Stomach smooth muscle (tissue), 2 donors: ENCODE data around the gene PADI1.

Experiments used
- H3K27ac ChIP-seq: one replicate; pipeline ENCODE4 v1.7.0; 2013; ENCODE audit warnings: mild to moderate bottlenecking, low read length, inconsistent platforms
- H3K27me3 ChIP-seq, 2 donors: one replicate each; pipeline ENCODE4 v1.7.0; 2013; ENCODE audit warnings: low read length in 2 of 2; ENCODE audit not compliant: insufficient read depth in 2 of 2, control insufficient read depth in 1 of 2
- H3K36me3 ChIP-seq, 2 donors: one replicate each; pipeline ENCODE4 v1.7.0; 2013; ENCODE audit warnings: low read length in 2 of 2; ENCODE audit not compliant: control insufficient read depth in 2 of 2, insufficient read depth in 2 of 2
- H3K4me1 ChIP-seq: one replicate; pipeline ENCODE4 v1.7.0; 2013; ENCODE audit warnings: low read length; ENCODE audit not compliant: control insufficient read depth, insufficient read depth
- H3K4me3 ChIP-seq, 2 donors: one replicate each; pipeline ENCODE4 v1.7.0; 2013; ENCODE audit warnings: low read length in 2 of 2
- H3K9ac ChIP-seq, 2 donors: one replicate each; pipeline ENCODE4 v1.7.0; 2013; ENCODE audit warnings: low read length in 2 of 2, mild to moderate bottlenecking in 1 of 2
- H3K9me3 ChIP-seq, 2 donors: one replicate each; pipeline ENCODE4 v1.7.0; 2013; ENCODE audit warnings: low read length in 2 of 2; ENCODE audit not compliant: control insufficient read depth in 2 of 2
- donor health status: healthy.
- donor health status: Pancreatic carcinoma.

Gene PADI1

DNA sequence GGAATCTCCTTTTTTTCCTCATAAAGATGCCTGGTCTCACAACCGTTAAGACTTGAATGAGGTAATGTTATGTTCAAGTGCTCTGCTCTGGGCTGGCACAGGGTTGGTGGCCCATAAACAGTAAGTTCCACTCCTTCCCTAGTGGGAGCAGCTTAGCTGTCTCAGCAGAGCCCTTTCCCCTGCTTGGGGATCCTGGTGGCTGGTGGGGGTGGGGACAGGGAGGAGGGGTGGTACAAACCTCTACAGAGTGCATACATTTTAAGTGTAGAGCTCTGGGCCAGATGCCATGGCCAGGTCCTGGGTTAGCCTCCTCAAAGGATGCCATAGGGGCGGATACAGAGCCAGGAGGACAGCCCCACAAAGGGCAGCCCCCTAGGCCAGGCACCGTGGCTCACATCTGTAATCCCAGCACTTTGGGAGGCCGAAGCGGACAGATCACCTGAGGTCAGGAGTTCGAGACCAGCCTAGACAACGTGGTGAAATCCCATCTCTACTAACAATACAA is 20.7 kb upstream of the PADI1 start:
- Histone ChIP-seq H3K9ac (no peak overlapping the region), H3K27ac (no peak overlapping the region), H3K4me3 (no peak overlapping the region), H3K36me3 (no peaks in the 10 kb centered on the region), H3K27me3 (no peaks in the 10 kb centered on the region), H3K9me3 (peaks cover 0 to 4% of the 10 kb centered on the region in 2 donors), H3K4me1 (no peaks in the 10 kb centered on the region)

DNA sequence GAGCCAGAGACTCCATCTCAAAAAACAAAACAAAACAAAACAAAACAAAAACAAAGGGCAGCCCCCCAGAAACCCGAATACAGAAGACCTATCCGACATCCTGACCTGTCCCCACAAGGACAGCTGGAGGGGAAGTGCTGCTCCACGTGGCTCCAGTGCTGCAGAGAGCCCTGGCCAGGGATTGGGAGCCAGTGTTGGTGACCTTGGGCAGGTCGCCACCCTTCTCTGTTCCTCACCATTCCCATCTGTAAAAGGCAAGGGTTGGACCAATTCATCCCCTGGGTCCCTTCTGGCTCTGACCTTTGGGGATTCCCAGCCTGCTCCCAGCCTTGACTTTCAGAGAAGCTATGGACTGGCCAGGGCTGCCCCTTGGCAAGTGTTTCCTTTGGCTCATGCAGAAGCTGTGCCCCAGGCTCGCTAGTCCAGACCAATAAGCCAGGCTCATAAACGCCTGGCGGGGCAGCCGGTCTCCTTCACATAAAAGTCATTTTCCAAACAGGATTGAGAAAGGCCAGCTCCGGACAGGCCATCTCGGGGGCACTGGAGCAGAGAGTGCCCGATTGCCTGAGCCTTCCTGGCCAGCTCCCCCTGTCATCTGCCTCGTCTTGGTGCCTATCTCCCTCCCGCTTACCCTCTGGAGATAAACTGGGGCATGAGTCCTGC is 20.0 kb upstream of the PADI1 start:
- H3K4me3 ChIP-seq = no peak overlapping the region
- H3K27me3 ChIP-seq = no peaks in the 10 kb centered on the region
- no peaks in the 10 kb centered on the region for H3K36me3 ChIP-seq
- H3K27ac ChIP-seq = no peak overlapping the region
- no peak overlapping the region for H3K9ac ChIP-seq
- H3K4me1 ChIP-seq = no peaks in the 10 kb centered on the region
- peaks cover 0 to 4% of the 10 kb centered on the region in 2 donors for H3K9me3 ChIP-seq

DNA sequence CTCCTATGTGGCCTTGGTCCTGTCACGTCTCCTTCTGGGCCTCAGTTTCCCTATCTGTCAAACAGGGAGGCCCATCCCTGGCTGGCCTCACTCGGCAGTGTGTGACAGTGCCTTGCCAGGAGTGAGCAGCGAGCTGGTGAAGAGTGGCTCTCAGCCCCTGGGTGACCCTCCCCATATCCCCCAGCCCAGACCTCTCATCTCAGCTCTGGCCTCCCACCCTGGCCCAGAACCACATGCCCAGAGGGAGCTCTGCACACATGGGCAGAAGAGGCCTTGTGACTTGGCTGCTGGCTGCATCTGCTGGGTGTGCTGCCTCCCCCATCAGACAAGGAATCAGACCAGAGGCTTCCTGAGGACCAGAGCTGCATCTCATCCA is 19.5 kb upstream of the PADI1 start:
- no peaks in the 10 kb centered on the region for H3K36me3 ChIP-seq
- no peak overlapping the region for H3K27ac ChIP-seq
- H3K4me1 ChIP-seq = no peaks in the 10 kb centered on the region
- no peak overlapping the region for H3K9ac ChIP-seq
- H3K27me3 ChIP-seq = no peaks in the 10 kb centered on the region
- peaks cover 0 to 4% of the 10 kb centered on the region in 2 donors for H3K9me3 ChIP-seq
- no peak overlapping the region for H3K4me3 ChIP-seq

DNA sequence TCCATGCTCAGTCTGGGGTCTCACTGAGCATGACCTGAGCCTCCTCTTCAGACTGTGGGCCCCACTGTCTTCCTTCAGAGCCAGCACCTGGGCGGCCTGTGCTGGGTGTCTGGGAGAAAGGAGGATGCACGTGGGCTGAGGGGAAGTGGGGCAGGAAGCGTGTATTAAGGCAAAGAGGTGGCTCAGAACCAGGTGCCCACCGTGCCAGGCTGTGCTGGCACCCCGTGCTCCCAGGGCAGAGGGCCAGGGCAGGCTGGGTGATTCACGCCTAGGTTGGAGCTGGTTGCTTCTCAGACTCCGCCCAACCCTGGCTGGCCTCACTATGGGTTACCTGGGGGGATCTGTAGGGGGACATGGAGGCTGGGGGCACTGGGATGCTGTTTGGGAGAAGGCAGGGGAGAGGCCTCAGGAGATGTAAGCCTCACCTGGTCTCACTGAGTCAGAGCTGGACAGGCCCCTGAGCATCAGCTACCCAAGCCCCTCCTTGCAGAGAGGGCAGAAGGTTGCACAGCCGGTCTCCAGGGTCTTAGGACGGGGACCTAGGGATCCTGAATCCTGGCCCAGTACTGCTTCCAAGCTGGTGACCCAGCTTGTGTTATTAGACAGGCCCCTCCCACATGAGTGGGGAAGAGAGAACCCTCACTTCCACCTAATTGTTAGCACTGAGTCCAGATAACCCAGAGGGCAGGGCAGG is 18.6 kb upstream of the PADI1 start:
- H3K36me3 ChIP-seq = no peaks in the 10 kb centered on the region
- H3K9ac ChIP-seq = no peak overlapping the region
- H3K4me1 ChIP-seq = no peaks in the 10 kb centered on the region
- H3K9me3 ChIP-seq = peaks cover 0 to 4% of the 10 kb centered on the region in 2 donors
- no peak overlapping the region for H3K27ac ChIP-seq
- no peak overlapping the region for H3K4me3 ChIP-seq
- no peaks in the 10 kb centered on the region for H3K27me3 ChIP-seq

DNA sequence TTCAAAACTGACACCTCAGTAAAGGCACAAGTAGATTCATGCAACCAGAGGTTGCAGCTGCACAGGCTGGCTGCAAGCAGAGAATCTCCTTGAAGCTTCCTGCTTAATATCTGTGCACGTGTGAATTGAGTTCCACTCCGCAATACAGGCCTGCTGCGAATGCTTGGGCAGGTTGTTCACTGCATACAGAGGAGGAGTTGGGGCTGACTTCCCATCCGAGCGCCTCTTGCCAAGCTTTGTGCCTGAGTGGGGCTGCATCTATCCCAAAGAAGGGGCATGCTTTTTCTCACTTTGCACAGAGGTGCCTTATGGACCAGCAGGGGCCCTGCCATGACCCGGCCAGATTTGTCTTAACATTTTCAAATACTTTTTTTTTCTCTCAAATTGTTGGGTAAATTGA is 17.9 kb upstream of the PADI1 start:
- no peak overlapping the region for H3K27ac ChIP-seq

DNA sequence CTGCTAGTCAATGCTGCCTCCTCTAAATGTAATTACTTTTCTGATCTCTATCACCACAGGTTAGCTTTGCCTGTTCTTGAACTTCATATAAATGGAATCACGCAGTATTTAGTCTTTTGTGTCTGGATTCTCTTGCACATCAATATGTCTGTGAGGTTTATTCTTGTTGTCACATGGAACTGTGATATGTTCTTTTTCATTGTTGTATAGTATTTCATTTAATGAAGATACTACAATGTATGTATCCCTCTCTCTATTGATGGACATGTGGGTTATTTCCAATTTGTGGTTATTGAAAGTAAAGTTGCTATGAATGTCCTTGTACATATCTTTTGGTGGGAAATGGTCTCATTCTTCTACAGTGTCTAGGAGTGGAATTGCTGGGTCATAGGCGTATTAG is 16.7 kb upstream of the PADI1 start:
- no peaks in the 10 kb centered on the region for H3K4me1 ChIP-seq
- H3K36me3 ChIP-seq = no peaks in the 10 kb centered on the region

More for the DNA sequence above, 17.9 kb upstream of the PADI1 start:
- H3K27me3 ChIP-seq = no peaks in the 10 kb centered on the region
- no peak overlapping the region for H3K4me3 ChIP-seq
- peaks cover 0 to 4% of the 10 kb centered on the region in 2 donors for H3K9me3 ChIP-seq
- no peaks in the 10 kb centered on the region for H3K4me1 ChIP-seq
- H3K9ac ChIP-seq = no peak overlapping the region
- no peaks in the 10 kb centered on the region for H3K36me3 ChIP-seq

DNA sequence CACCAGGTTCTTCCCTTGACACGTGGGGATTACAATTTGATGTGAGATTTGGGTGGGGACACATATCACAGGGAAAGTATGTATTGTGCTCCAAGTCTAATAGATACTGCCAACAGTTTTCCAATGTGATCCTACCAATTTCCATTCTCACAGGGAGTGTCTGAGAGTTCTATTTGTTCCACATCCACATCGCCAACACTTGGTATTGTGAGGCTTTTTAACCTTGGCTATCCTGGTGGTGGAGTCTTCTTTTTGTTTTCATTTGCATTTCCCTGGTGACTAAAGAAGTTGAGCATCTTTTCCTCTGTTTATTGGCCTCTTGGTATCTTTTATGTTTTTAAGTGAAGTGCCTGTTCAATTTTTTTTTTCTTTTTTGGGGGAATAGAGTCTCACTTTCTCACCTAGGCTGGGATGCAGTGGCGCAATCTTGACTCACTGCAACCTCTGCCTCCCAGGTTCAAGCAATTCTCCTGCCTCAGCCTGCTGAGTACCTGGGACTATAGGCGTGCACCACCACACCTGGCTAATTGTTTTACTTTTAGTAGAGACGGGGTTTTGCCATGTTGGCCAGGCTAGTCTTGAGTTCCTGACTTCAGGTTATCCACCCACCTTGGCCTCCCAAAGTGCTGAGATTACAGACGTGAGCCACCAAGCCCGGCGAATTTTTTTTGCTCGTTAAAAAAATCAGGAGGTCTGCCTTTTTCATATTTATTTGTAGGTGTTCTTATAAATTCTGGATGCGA is 15.9 kb upstream of the PADI1 start:
- Histone ChIP-seq H3K27ac (no peak overlapping the region), H3K27me3 (no peaks in the 10 kb centered on the region), H3K9ac (no peak overlapping the region), H3K4me3 (no peak overlapping the region), H3K4me1 (no peaks in the 10 kb centered on the region), H3K36me3 (no peaks in the 10 kb centered on the region), H3K9me3 (peaks cover 0 to 4% of the 10 kb centered on the region in 2 donors)

More for the DNA sequence above, 16.7 kb upstream of the PADI1 start:
- Histone ChIP-seq H3K27me3 (no peaks in the 10 kb centered on the region), H3K9ac (no peak overlapping the region), H3K27ac (no peak overlapping the region), H3K4me3 (no peak overlapping the region), H3K9me3 (peaks cover 0 to 4% of the 10 kb centered on the region in 2 donors)

DNA sequence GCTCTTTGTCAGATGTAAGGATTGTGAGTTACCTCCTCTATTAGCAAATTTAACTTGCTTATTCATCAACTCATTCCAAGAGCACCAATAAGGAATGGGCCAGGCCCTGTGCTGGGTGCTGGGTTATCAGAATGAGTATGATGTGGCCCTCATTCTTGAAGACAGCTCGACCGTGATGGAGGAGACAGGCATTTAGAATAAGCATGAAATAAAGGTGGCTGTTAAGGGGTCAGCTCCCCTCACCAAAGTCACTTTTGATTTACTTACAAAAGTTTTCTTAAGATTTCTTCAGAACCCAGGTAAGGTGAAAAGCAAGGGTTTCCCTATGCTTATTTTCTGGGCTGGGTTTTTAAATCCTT is 15.3 kb upstream of the PADI1 start:
- H3K27ac ChIP-seq = no peak overlapping the region
- H3K9ac ChIP-seq = no peak overlapping the region
- H3K4me3 ChIP-seq = no peak overlapping the region
- peaks cover 0 to 4% of the 10 kb centered on the region in 2 donors for H3K9me3 ChIP-seq
- H3K27me3 ChIP-seq = no peaks in the 10 kb centered on the region
- no peaks in the 10 kb centered on the region for H3K36me3 ChIP-seq
- H3K4me1 ChIP-seq = no peaks in the 10 kb centered on the region

DNA sequence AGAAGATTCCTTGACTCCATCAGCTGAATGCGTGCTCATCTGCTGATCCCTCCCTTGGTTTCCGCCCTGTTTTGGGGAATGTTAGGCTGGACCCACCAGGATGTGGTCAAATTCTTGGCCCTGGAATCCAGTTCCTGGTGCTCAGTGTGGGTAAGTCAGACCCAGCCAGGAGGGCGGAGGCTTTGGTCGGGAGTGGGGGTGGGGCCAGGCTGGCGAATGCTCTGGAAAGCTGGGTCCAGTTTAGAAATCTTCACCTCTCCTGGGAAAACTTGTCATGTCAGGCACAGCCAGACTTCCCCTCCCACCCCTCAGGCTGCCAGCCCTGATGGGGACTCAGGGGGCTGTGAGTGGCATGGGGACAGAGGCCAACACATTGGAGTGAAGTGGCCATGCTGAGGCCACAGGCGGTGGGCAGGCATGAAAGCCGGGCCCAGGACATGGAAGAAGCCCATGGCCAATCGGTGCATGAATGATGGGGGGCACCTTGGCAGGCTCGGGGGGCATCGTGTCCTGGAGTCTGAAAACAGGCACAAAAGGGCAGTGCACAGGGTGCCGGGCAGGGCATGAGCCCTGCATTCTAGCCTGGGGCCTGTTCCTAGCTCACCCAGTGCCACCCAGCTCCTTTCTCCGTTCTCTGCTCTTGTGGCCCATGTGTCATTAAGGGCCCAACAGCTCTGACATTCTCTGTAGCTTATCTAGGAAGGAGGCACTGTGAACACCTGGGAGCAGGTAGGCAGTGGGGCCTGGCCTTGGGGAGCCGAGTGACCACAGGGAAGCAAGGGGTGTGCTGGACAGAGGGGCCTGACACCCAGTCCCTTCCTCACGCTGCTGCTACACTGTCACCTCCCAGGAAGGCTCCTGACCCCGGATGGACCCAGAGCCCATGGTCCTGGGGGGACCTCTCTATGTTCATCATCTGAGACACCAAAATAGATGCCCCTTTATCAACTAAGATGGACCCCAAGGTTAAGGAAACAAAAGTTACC is 14.6 kb upstream of the PADI1 start:
- Histone ChIP-seq H3K36me3 (no peaks in the 10 kb centered on the region), H3K4me3 (no peak overlapping the region), H3K4me1 (no peaks in the 10 kb centered on the region), H3K27ac (no peak overlapping the region), H3K9ac (no peak overlapping the region), H3K9me3 (peaks cover 0 to 4% of the 10 kb centered on the region in 2 donors), H3K27me3 (peaks cover 0 to 2% of the 10 kb centered on the region in 2 donors)

DNA sequence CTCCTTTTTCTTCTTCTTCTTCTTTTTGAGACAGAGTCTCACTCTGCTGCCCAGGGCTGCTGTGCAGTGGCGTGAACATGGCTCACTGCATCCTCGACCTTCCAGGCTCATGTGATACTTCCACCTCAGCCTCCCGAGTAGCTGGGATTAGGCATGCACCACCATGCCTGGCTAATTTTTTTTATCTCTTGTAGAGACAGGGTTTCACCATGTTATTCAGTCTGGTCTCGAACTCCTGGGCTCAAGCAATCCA is 13.0 kb upstream of the PADI1 start:
- peaks cover 0 to 2% of the 10 kb centered on the region in 2 donors for H3K27me3 ChIP-seq
- H3K27ac ChIP-seq = no peak overlapping the region
- no peak overlapping the region for H3K4me3 ChIP-seq
- no peak overlapping the region for H3K9ac ChIP-seq
- no peaks in the 10 kb centered on the region for H3K36me3 ChIP-seq
- H3K4me1 ChIP-seq = no peaks in the 10 kb centered on the region
- peaks cover 0 to 4% of the 10 kb centered on the region in 2 donors for H3K9me3 ChIP-seq
